HG03354 (cell line): ENCODE data around the gene SLC25A19.
"Not testable (repeated sequence)": the region's sequence is repeated elsewhere in the genome, so short reads cannot be mapped to it uniquely, and the experiment has no call there.

Source experiments
- ATAC-seq: cut with Tn5 transposase; IDR thresholded peaks from one replicate; pipeline ENCODE4 v1.9.1; 2021; ENCODE audit warnings: mild to moderate bottlenecking; ENCODE audit not compliant: unreplicated experiment, poor library complexity, severe bottlenecking

SLC25A19 gene

DNA sequence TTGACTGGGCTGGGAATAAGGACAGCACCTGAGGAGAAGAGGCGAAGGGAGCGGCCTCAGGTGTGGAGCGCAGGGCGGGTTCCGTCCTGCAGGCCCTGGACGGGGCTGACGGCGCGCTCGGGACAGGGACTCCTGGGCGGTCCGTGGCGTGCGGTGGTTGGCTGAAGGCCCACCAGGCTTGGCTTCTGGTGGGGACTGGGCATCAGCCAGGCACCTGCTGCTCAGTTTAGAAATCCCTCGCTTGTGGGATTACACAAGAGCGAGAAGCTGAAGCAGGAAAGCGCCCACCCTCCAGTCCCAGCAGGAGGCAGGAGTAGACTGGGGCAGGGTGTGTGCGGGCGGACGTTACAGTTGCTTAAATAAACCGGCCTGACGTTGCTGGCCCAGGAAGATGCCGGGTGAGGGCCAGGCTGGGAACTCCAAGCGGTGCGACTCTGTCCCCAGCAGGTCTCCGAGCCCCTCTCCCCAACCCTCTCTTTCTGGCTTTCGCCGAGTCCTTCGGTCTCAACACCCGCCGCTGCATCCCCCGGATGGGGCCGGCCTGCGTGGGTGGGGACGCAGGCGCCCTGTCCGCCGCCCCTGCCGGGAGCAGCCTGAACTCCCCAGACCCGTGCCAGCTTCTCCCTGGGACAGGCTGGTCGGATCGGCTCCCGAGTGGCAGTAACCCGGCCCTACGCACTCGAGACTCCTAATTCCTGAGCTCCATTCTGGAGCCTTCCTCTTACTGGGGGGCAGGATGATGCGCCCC lies 18.8 kb downstream of the SLC25A19 start:
- peak; percentile 43 for ATAC-seq

DNA sequence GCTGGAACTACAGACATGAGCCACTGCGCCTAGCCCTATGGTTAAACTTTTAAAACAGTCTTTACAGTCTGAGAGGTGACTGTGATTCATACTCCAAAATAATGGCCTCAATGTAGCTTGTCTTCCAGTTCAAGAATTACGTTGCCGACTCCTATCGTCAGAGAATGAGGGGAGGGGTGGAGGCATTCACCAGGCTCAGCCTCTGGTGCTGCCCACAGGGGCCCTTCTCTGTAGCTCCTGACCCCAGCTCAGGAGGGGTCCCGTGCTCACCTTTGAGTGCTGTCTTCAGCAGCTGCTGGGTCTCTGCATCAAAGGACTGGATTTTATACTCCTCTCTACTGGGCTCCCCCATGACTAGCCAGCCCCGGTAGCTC lies 19.4 kb downstream of the SLC25A19 start:
- peak; percentile 6 for ATAC-seq

DNA sequence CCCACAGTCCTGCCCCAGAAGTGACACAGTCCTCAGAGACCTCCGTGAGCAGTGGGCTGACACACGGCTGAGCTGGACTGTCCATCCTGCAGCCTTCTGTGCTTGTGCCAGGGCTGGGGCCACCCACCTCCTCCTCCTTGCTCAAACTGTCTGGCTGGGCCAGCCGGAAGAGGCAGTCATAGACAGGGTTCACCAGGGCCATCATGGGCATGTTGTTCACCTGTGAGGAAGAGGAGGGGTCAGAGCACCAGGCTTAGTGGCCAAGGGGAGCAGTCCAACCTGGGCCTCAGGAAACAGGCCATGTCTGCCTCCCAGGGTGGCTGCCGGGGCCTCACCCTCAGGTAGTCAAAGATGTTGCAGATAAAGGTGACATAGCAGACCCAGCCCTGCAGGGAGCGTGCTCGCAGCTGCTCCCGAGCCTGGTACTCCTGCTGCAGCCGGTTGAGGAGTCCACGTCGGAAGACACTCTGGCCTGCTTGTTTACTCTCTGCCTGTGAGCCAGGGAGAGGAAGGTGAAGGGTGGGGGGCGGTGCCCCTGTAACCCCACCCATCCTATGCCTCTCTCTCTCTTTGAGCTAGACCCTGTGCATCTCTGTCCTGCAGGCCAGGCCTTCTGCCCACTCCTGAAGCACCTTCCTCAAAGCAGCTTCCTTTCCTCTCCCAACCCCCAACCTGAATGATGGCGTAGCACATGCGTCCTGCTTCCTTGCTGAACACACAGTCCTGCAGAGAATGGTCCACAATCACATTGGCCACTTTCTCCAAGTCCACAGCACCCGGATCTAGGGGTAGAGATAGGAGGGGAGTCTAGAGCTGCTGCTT lies 21.6 kb downstream of the SLC25A19 start:
- no peak for ATAC-seq

DNA sequence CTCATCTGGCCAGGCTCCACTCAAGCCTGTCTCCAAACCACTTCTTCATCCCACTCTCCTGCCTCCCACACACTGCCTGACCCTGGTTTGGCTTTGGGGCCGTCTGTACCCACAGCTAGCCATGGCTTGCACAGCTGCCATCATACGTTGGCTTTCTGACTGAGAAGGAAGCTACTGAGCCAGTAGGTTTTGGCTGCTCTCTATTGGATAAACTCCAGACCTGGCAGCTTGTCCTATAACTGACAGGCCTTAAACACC lies 22.2 kb downstream of the SLC25A19 start:
- no peak for ATAC-seq

DNA sequence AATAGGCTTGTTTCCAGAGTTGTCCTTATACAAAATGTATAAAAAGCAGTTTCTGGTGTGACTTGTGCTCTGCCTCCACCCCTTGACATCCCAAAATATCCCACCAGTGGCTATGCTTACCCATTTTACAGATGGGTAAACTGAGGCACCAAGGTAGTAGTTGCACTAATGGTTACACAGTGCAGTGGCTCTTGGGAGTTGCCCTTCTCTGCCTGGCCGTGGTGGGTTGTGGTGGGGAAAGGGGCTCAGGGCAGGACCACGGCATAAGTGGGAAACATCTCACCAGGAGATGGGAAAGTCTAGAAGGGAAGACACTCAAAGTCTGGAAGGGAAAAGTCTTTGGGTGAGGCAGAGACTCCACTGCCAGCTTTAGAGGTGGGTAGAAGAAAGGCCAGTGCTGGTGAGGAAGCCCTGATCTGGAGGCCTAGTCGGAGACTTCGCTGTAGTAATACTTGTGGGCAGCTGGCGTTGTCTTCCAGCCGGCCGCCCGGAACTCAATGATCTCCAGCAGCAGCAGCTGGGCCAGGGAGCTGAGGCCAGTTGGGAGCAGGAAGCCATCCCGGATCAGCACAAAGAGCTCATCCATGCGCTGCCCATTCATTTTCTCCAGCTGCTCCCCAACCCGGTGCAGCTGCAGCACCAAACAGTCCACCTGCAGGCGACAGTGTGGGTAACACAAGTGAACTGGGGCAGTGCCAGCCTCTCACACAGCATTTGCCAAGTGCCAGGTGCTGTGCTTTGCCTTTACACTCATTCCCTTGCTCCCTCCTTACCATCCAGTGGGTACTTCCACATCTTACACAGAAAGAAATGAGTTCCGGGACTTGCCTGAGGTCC lies 22.7 kb downstream of the SLC25A19 start:
- ATAC-seq, result no peak

- no peak for ATAC-seq
These were observed 23.5 kb downstream of the SLC25A19 start for GRCh38 chr17:75265614-75266315.

GRCh38 chr17:75263055-75263454 lies 26.2 kb downstream of the SLC25A19 start:
- no peak for ATAC-seq

DNA sequence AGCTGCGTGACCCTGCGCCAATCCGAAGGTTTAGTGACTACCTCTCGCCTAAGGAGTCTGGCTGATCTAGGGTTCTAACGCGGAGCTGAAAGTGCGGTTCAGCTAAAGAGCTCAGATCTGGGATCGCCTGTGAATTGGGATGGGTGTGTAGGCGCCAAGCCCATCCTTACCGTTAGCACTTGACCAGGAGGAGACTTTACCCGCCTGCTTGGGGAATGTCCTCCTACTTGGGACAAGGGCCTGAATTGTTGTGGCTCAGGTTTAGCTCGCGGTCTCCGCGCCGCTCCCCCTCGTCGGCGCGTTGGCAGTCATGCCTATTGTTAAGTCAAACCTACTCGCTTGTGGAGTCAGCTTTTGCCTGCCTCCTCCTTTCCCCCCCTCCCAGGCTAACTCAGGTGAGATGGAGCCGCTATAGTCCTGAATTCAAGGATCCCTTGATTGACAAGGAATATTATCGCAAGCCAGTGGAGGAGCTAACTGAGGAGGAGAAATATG lies 27.1 kb downstream of the SLC25A19 start:
- ATAC-seq, result peak; percentile 11

GRCh38 chr17:75261336-75262111 lies 27.7 kb downstream of the SLC25A19 start, which contains the start of the genes GGA3 and MRPS7:
Gene GGA3 (minus strand): TSS chr17:75261606. CDS start chr17:75261587, 19 bp downstream.
Gene MRPS7 (plus strand): TSS chr17:75261879. CDS start chr17:75261901, 22 bp downstream.
- ATAC-seq, result peak; percentile 91

GRCh38 chr17:75260641-75261335 lies 28.4 kb downstream of the SLC25A19 start:
- ATAC-seq, result peak; percentile 32

- not testable (repeated sequence) for ATAC-seq
These were observed 32.0 kb downstream of the SLC25A19 start for GRCh38 chr17:75257228-75257627.

DNA sequence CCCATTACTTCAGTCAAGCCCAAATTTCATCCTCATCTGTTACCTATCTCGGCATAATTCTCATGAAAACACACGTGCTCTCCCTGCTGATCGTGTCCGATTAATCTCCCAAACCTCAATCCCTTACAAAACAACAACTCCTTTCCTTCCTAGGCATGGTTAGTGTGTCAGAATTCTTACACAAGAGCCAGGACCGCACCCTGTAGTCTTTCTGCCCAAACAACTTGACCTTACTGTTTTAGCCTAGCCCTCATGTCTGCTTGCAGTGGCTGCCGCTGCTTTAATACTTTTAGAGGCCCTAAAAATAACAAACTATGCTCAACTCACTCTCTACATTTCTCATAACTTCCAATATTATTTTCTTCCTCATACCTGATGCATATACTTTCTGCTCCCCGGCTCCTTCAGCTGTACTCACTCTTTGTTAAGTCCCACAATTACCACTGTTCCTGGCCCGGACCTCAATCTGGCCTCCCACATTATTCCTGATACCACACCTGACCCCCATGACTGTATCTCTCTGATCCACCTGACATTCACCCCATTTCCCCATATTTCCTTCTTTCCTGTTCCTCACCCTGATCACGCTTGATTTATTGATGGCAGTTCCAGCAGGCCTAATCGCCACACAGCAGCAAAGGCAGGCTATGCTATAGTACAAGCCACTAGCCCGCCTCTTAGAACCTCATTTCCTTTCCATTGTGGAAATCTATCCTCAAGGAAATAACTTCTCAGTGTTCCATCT lies 33.1 kb downstream of the SLC25A19 start:
- ATAC-seq, result not testable (repeated sequence)

- ATAC-seq, result no peak
These were observed 37.0 kb downstream of the SLC25A19 start for GRCh38 chr17:75252039-75252816.

DNA sequence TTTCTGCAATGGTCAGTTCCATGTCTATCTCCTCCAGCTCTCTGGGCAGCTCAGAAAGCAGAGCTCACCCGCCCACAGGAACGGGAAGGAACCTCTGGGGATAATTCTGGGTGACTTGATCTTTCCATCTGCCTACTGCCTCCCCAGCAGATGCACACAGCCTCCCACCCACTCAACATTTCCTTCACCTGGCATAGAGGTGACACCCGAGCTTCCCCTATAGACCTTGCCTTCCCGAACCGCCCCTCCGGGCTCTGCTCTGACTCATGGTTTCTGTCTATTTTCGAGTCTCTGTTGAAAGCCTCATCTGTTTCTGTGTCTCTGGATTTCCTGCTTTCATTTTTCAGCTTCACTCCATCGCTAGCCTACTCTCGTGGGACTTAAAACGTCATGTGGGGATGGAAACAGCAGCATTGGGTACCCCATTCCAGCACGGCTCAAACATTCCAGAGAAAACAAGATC lies 39.2 kb downstream of the SLC25A19 start:
- ATAC-seq, result peak; percentile 92

DNA sequence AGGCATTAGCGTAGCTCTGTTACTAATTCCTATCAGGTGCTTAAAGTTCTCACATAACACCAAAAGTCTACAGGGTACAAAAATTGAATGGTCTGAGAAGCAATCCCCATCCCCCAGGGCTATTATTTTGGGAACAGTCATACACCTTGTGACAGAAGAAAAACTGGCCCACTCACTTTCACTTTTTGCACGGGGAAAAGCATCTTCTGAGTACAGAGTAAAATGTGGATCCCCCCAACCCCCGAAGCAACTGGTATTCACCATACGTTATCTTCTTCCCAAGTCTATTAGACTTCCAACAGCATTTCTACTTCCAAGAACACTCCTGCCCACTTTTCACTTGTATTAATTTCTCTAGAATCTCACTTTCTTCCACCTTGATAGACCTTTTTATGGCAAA lies 39.7 kb downstream of the SLC25A19 start:
- ATAC-seq, result no peak

- no peak for ATAC-seq
These were observed 42.8 kb downstream of the SLC25A19 start for GRCh38 chr17:75246404-75246803.

DNA sequence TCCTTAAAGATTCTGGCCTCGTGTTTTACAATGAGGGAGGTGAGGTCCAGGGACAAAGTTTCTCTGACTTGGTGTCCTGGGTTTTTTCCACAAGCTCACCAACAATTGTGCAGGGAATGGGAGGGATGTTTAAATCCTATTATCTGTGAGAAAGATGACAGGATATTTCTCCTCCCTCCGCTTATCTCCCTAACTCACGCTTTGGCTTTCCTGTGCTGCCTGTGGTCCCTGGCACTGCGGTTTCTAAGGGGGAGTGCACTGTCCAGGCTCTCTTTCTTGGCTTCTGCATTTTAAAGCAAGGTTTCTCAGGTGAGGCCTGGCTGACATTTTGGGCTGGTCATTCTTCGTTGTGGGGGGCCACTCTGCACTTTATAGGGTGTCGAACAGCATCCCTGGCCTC lies 44.2 kb downstream of the SLC25A19 start:
- no peak for ATAC-seq
